Neural crest cell (in vitro differentiated cells): ENCODE results near the gene SIK3. TPM values are rescaled to one million over a fixed set of nuclear protein-coding genes. Genes with fewer than 3 reads are reported as not detected.

Experiments
- DNase-seq: peaks from one replicate; pipeline ENCODE4 v3.0.0; 2021; ENCODE audit warnings: low read depth, mixed read lengths, low spot score
- H3K27ac Mint-ChIP-seq: one replicate; pipeline ENCODE4 v1.8.0; 2021; ENCODE audit warnings: mild to moderate bottlenecking, mixed read lengths; ENCODE audit not compliant: unreplicated experiment
- H3K27me3 Mint-ChIP-seq: 2 replicates; pipeline ENCODE4 v1.8.0; 2021; ENCODE audit warnings: low read depth, mild to moderate bottlenecking, mixed read lengths
- H3K36me3 Mint-ChIP-seq: 2 replicates; pipeline ENCODE4 v1.8.0; 2021; ENCODE audit warnings: low read depth, mild to moderate bottlenecking, mixed read lengths
- H3K4me1 Mint-ChIP-seq: 2 replicates; pipeline ENCODE4 v1.8.0; 2021; ENCODE audit warnings: mixed read lengths
- H3K4me3 Mint-ChIP-seq: one replicate; pipeline ENCODE4 v1.8.0; 2021; ENCODE audit warnings: mild to moderate bottlenecking, mixed read lengths
- H3K9me3 Mint-ChIP-seq: 2 replicates; pipeline ENCODE4 v1.8.0; 2021; ENCODE audit warnings: mixed read lengths
- total RNA-seq: library from RNA; stranded (reverse); gene quantifications from 2 replicates; pipeline ENCODE4 v1.2.1, GENCODE V29; 2021
- TF ChIP-seq, protein P1 (sequence below): fragments of 200-600 bp; sonication (generic); conservative IDR thresholded peaks from 2 replicates; pipeline ENCODE4 v1.5.0; 2021; ENCODE audit warnings: antibody characterized with exemption, mild to moderate bottlenecking

The SIK3 gene
- total RNA-seq, 1 donor from 2014 or later: 39.7 TPM

GRCh38 chr11:116984589-116984988, 113.6 kb downstream of the SIK3 start:
- H3K27ac Mint-ChIP-seq: no peak overlapping the region
- TF ChIP-seq, protein P1, sequence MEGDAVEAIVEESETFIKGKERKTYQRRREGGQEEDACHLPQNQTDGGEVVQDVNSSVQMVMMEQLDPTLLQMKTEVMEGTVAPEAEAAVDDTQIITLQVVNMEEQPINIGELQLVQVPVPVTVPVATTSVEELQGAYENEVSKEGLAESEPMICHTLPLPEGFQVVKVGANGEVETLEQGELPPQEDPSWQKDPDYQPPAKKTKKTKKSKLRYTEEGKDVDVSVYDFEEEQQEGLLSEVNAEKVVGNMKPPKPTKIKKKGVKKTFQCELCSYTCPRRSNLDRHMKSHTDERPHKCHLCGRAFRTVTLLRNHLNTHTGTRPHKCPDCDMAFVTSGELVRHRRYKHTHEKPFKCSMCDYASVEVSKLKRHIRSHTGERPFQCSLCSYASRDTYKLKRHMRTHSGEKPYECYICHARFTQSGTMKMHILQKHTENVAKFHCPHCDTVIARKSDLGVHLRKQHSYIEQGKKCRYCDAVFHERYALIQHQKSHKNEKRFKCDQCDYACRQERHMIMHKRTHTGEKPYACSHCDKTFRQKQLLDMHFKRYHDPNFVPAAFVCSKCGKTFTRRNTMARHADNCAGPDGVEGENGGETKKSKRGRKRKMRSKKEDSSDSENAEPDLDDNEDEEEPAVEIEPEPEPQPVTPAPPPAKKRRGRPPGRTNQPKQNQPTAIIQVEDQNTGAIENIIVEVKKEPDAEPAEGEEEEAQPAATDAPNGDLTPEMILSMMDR: no peak
- no peaks in the 10 kb centered on the region for H3K9me3 Mint-ChIP-seq
- no peak for DNase-seq
- no peaks in the 10 kb centered on the region for H3K36me3 Mint-ChIP-seq
- H3K4me3 Mint-ChIP-seq: no peak overlapping the region
- H3K4me1 Mint-ChIP-seq: peaks cover 43% of the 10 kb centered on the region
- H3K27me3 Mint-ChIP-seq: no peaks in the 10 kb centered on the region

- TF ChIP-seq, protein P1: no peak
- no peak for DNase-seq
- no peaks in the 10 kb centered on the region for H3K36me3 Mint-ChIP-seq
- H3K4me1 Mint-ChIP-seq: peaks cover 39% of the 10 kb centered on the region
- H3K27ac Mint-ChIP-seq: no peak overlapping the region
- no peaks in the 10 kb centered on the region for H3K9me3 Mint-ChIP-seq
- peak overlapping the region; percentile 24 for H3K4me3 Mint-ChIP-seq
- H3K27me3 Mint-ChIP-seq: no peaks in the 10 kb centered on the region
Measured at GRCh38 chr11:116984186-116984585, 114.0 kb downstream of the SIK3 start.

DNA sequence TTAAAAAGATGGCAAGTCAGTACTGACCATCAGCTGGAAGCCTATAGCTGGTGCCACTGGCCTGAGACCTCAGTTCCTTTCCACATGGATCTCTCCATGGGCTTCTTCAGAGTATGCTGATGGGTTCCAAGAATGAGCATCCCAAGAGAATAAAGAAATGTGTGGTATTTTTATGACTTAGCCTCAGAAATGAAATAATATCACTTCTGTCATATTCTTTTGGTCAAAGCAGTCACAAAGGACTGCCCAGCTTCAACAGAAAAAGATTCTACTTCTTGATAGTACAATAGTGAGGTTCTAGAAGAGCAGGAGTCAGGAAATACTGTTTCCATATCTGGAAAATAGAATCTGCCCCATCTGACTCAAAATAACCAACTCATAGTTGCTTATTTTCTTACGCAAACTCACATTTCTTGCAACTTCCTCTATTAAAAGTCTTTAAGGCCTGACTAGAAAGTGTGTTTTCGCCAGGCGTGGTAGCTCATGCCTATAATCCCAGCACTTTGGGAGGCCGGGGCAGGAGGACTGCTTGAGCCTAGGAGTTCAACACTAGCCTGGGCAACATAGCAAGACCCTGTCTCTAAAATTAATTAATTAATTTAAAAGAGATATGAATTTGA, 116.9 kb downstream of the SIK3 start:
- TF ChIP-seq, protein P1: no peak
- no peak overlapping the region for H3K27ac Mint-ChIP-seq
- DNase-seq: no peak
- H3K9me3 Mint-ChIP-seq: no peaks in the 10 kb centered on the region
- H3K27me3 Mint-ChIP-seq: no peaks in the 10 kb centered on the region
- H3K4me3 Mint-ChIP-seq: no peak overlapping the region
- H3K36me3 Mint-ChIP-seq: no peaks in the 10 kb centered on the region
- peaks cover 30% of the 10 kb centered on the region for H3K4me1 Mint-ChIP-seq

GRCh38 chr11:116980136-116980793, 118.0 kb downstream of the SIK3 start:
- Mint-ChIP-seq H3K27me3 (no peaks in the 10 kb centered on the region), H3K4me3 (no peak overlapping the region), H3K4me1 (peaks cover 28% of the 10 kb centered on the region), H3K9me3 (no peaks in the 10 kb centered on the region), H3K36me3 (no peaks in the 10 kb centered on the region), H3K27ac (no peak overlapping the region)
- no peak for DNase-seq
- TF ChIP-seq, protein P1: no peak

- H3K9me3 Mint-ChIP-seq: no peaks in the 10 kb centered on the region
- no peak overlapping the region for H3K4me3 Mint-ChIP-seq
- peaks cover 17% of the 10 kb centered on the region for H3K4me1 Mint-ChIP-seq
- no peak for DNase-seq
- TF ChIP-seq, protein P1: no peak
- no peaks in the 10 kb centered on the region for H3K36me3 Mint-ChIP-seq
- no peaks in the 10 kb centered on the region for H3K27me3 Mint-ChIP-seq
- H3K27ac Mint-ChIP-seq: peak overlapping the region; percentile 95
Measured at GRCh38 chr11:116976941-116977570, 121.2 kb downstream of the SIK3 start.
